Bone marrow (tissue), 2 donors: ENCODE results near the gene BST1.

ENCODE experiments used
- DNase-seq, 2 donors: peaks; one replicate each; lab custom pipeline; 2025; lab: John Stamatoyannopoulos, UW

BST1 gene, protein sequence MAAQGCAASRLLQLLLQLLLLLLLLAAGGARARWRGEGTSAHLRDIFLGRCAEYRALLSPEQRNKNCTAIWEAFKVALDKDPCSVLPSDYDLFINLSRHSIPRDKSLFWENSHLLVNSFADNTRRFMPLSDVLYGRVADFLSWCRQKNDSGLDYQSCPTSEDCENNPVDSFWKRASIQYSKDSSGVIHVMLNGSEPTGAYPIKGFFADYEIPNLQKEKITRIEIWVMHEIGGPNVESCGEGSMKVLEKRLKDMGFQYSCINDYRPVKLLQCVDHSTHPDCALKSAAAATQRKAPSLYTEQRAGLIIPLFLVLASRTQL

GRCh38 chr4:15702941-15703403 is at the start of gene BST1:
BST1 (plus strand) TSS chr4:15703065; CDS start chr4:15703145, 80 bp downstream.
- peak; percentile 60 to 71 for DNase-seq

GRCh38 chr4:15653420-15653819 is 49.4 kb upstream of the BST1 start:
- peak in 1 of 2 donors; percentile 11 for DNase-seq

DNA sequence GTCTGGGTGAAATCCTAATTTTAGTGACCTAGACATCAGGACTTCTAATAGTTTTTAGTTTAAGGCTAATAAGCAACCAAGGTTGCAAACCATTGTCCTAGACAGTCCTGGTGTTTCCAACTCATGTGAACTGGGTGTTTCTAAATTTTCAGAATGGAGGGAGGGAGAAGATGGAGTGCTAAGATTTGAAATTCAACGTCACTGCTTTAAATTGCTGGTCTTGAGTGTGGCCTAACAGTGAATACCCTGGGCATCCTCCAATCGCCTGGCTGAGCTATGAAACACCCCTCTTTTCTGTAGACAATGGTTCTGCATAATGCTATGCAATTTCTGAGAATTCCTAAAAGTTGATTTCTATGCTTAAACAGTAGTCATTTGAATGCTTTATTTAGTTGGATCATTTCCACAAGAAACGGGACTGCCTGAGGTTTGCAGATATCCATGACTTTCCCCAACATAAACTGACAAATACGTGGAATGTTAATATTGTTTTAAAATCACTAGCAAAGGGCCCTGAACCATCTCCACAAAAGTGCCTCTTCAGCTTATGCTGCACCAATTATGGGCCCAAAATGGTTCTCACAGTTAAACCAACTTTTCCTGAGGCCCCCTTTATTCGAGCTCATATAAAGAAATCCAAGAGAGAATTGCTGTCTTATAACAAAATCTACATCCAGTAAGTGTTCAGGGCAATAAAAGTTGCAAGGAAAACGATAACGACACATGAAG is 48.8 kb upstream of the BST1 start:
- DNase-seq: no peak

DNA sequence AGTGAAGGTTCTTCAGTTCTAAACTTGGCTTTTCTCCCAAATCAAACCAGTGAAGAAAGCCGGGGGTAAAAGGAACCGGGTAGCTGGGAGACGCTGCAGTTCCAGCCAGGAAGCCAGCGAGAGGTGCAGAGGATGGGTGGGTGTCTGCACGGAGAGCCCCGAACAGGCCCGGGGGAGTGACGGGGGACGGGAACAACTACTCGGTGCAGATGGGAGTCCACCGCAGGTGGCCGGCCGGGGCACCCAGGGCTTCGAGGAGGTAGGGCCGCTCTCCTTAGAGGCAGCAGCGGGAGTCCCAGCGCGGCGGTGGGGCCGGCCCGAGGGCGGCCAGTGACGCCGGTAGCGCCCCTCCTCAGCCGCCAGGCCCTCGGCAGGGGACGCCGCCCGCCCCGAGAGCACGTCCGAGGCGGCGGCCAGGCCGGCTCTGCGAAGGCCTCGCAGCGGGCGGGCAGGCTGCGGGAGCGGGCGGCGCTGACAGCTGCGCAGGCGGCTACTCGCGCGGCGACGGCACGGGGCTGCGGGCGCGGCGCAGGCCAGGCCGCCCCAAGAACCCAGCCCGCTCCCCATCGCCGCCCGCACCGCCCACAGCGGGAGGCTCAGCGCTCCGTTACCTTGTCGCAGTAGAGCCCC is 48.2 kb upstream of the BST1 start:
- peak; percentile 49 to 87 for DNase-seq

DNA sequence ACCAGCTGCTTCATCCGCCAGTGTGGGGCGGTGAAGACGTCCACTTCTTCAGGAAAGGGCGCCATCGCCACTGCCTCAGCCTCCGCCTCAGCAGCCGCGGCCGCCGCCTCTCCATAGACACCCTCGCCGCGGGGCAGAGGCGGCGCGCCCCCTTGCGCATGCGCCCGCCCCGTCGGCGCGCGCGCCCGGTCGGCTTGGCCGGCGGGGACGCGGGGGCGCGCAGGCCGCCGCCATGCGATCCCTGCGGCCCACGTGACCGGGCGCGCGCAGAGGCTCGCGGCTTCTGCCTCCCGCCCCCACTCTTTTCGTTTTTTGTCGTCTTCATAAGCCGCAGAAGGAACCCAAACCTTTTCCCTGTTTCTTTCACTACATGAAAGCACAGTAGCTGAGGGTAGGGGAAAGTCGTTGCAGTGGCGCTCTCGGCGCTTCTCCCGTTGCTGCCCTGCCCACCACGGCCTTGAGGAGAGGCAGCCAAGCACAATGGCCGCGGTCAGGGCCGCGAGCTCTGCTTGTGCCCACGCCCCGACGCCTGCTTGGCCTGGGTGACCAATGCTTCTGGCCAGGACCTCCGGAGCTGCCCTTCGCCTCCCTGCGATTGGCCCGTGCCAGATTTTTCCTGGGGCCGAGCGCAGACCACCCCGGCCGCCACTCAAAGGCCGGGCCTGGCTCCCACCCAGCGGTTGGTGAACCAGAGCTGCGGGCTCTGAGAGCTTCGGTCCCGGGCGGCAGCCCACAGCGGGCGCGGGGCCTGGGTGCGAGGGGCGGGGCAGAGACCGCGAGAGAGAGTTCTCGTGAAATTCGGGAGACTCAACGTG is 47.4 kb upstream of the BST1 start, which contains the start of gene FBXL5:
TSS of gene FBXL5 (minus strand) at position 135 of the 815 bp plus-strand sequence. CDS start at position 65, 70 bp downstream.
- DNase-seq: peak; percentile 74 to 87

DNA sequence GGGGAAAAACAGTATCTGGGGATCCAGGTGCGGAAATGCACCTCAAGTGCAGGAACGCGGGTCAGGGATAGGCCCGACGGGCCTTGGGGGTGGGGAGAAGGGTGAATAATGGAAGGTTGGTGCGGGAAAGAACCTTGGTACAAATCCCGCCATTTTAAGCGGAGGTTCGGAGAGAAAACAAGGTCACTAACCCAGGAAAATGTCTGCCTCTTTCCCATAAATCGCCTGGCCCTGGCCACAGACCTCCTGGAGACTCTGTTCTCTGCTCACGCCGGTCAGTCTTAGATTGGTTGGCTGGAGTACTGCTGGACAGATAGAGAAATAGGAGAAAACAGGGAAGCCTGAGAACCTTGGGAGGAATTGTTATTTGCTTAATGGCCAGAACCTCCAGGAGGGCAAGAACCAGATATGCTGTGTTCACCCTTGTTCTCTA is 46.8 kb upstream of the BST1 start:
- DNase-seq: no peak

DNA sequence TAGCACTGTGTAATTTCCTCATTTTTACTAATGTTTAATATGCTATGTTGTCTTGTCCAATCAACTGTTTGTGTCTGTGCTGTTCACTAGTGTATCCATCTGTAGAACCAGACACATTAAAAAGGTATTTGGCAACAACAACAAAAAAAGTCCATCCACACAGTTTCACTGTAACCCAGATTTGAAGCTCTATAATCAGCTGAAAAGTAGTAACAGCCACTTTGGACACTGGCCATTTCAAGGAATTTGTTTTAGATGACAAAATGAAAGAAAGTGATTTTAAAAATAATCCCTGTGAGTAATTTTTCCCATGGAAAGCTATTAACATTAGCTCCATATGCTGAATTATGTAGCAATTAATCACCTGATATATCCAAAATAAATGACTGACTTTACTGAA is 45.5 kb upstream of the BST1 start:
- no peak for DNase-seq

- DNase-seq: no peak
These were observed 44.6 kb upstream of the BST1 start for GRCh38 chr4:15658136-15658770.

DNA sequence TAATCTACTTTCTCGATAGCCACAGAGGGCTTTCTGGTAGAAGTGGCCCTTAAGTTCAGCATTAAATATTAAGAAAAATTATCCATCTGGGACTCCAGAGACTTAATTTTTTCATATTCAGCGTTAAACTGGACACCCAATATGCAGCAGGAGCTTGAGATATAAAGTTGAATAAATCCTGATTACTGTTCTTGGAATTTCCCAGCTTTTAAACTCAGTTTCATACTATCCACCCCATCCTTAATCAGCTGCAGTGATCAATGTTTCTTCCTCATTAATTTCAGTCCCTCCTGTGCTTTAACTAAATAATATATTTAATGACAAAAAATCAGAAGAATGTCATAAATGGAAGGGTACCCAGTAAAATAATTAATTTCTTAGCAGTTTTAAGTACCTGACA is 44.1 kb upstream of the BST1 start:
- no peak for DNase-seq

DNA sequence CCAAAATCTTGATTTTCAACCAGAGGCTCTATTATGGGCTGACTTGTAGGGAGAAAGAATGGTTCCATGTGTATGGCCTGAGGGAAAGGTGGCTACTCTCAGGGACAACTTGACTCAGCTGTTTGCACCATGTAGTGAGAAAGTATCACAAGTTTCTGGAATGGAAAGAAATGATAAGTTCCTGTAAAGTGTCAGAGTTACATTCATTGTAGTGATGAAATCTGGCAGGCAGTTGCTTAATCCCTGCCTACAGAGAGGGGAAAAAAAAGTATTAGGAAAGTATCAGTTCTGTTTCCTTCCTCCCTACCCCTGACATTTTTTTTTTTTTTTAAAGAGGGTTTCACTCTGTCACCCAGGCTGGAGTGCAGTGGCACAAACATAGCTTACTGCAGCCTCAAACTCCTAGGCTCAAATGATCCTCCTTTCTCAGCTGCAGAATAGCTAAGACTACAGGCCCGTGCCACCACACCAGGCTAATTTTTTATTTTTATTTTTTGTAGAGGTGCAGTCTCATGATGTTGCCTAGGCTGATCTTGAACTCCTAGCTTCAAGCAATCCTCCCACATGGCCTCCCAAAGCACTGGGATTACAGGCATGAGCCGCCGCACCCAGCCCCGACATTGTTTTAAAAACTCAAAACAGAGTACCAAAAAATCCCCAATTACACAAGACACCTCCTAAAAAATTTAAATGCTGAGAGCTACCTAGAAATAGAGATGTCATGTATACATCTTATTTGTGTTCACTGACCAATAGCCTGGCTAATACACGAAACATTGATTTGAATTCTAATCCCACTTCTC is 42.9 kb upstream of the BST1 start:
- peak; percentile 22 to 70 for DNase-seq

DNA sequence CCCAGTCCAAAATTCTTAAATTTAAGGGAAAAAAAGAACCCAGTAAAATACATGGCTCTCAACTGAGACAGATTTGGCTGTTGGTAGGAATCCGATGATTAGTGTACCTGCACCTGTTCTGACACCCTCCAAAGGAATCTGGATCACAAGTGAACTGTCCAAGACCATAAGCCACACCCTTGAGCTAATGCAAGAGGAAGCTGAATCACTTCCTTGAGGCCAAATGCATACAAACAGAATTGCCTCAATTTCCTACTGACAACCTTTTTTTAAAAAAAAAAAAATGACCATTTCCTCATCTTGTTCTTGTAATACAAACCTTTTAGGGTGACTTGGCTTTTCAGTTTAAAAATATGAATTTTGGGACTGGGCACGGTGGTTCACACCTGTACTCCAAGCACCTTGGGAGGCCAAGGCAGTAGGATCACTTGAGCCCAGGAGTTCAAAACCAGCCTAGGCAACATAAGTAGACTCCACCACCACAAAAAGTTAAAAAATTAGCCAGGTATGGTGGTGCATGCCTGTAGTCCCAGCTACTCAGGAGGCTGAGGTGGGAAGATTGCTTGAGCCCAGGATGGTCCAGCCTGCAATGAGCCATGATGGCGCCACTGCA is 37.0 kb upstream of the BST1 start:
- no peak for DNase-seq

DNA sequence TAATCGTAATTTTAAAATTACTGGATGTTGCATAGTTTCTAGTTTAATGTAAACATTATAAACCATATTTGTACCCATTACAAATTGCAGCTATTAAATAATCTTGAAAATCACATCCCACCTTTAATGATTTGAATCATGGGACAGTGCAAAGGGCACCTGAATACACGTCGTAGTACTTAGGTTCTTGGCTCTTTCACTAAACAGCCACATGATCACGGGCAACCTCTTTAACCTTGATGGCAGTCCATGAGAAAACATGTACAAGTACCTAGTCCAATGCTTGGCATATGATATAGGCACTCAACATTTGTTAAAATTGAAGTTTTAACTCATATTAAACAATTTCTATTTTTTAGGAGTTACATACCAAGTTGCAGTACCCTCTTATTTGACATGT is 35.9 kb upstream of the BST1 start:
- DNase-seq: no peak

DNA sequence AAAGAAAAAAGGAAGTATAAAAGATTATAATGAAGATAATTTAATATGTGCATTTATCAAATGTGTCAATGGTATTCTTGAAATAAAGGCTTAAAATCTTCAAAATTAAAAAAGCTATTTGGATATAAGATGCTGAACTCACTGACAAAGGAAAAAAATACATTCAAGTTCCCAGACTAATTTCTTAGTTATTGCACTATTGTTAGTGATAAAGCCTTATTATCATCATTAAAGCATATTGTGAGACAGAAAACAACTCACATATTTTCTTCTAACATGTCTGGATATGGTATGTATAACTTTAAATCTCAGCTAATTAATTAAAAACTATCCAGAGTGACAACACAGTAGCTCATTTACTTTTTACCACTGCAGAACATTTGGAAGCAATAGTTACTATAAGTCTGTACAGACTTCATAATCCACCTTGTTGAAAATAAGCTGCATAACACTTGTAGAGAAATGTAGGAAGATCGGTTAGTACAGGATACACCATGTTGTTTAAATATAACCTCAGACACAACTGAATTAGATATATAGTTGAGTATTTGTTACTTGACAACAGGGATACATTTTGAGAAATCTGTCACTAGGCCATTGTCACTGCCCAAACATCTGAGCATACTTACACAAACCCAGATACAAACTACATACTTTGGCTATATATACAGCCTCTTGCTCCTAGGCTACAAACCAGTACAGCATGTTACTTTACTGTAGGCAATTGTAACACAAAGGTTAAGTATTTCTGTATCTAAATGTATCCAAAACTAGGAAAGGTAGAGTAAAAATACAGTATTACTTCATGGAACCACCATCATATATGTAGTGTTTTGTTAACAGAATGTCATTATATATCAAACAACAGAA is 34.1 kb upstream of the BST1 start:
- no peak for DNase-seq

GRCh38 chr4:15670576-15670975 is 32.3 kb upstream of the BST1 start:
- DNase-seq: no peak

GRCh38 chr4:15672101-15672500 is 30.8 kb upstream of the BST1 start:
- DNase-seq: no peak

- DNase-seq: no peak
These were observed 29.5 kb upstream of the BST1 start for GRCh38 chr4:15673337-15673736.

DNA sequence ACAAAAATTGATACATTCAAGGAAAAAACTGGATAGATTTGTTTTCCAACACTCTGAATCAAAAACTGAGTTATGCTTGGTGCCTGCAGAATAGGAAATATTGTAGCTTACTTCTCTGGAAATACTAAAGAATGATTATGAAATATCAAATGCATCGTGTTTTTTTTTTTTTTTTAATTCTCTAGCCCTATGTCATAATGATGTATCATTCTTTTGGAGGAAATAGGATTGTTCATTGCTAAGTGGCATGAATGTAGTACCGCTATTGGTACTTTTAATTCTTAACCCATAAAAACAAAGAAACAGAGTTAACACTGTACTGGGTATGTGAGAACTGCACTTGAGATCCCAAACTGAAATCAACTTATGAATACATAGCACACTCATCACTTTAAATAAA is 28.8 kb upstream of the BST1 start:
- DNase-seq: no peak

- DNase-seq: no peak
These were observed 27.9 kb upstream of the BST1 start for GRCh38 chr4:15674926-15675325.

- DNase-seq: no peak
These were observed 27.5 kb upstream of the BST1 start for GRCh38 chr4:15675356-15675755.
